Right renal pelvis (tissue), 4 donors: ENCODE results near the gene CCDC91. TPM values are rescaled to one million over a fixed set of nuclear protein-coding genes. Genes with fewer than 3 reads are reported as not detected.
"Not testable (repeated sequence)": the region's sequence is repeated elsewhere in the genome, so short reads cannot be mapped to it uniquely, and the experiment has no call there.

Source experiments
- DNase-seq, 4 donors: peaks; one replicate each; pipeline ENCODE4 v3.0.0-alpha.2; 2013; ENCODE audit warnings: low read depth in 4 of 4, low spot score in 3 of 4, missing footprints in 1 of 4
- polyA plus RNA-seq, 4 donors: library from polyadenylated mRNA; unstranded; fragments of 120-200 nt; gene quantifications; one replicate each; pipeline ENCODE4 v1.2.1, GENCODE V29; 2013; ENCODE audit not compliant: insufficient read length in 4 of 4

Gene CCDC91
- polyA plus RNA-seq, 4 donors, result 27.4 to 32.8 (median 31.2) TPM

- DNase-seq, result no peak
Observed at GRCh38 chr12:28278499-28278898, 88.2 kb downstream of the CCDC91 start.

DNA sequence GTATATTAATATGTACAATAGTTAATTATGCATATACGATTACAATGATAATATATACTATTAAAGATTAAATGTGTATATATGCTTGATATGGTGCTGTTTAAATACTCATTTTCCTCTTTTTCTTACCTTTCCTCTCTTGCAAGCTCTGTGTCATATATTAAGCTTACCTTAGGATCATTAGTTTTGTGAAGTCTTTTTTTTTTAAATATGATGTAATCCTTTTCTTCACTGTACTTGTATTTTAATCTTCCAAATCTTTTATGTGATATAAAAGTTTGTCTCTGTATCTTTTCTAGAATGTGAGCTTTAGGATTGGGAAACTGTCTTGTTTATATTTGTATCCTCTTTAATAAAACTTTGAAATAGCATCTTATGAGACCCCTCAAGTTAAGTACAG lies 88.7 kb downstream of the CCDC91 start:
- no peak for DNase-seq

DNA sequence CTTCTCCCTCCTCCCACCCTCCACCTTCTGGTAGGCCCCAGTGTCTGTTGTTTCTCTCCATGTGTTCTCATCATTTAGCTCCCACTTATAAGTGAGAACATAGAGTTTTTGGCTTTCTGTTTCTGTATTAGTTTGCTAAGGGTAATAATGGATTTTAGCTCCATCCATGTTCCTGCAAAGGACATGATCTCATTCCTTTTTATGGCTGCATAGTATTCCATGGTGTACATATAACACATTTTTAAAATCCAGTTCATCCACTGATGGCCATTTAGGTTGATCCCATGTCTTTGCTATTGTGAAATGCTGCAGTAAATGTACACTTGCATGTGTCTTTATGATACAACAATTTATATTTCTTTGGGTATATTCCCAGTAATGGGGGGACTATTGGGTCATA lies 96.1 kb downstream of the CCDC91 start:
- DNase-seq, result no peak

- DNase-seq, result no peak
Observed at GRCh38 chr12:28290262-28290661, 100.0 kb downstream of the CCDC91 start.

- no peak for DNase-seq
Observed at GRCh38 chr12:28292699-28293098, 102.4 kb downstream of the CCDC91 start.

GRCh38 chr12:28294300-28294699 lies 104.0 kb downstream of the CCDC91 start:
- DNase-seq, result no peak

- DNase-seq, result no peak
Observed at GRCh38 chr12:28296287-28296686, 106.0 kb downstream of the CCDC91 start.

DNA sequence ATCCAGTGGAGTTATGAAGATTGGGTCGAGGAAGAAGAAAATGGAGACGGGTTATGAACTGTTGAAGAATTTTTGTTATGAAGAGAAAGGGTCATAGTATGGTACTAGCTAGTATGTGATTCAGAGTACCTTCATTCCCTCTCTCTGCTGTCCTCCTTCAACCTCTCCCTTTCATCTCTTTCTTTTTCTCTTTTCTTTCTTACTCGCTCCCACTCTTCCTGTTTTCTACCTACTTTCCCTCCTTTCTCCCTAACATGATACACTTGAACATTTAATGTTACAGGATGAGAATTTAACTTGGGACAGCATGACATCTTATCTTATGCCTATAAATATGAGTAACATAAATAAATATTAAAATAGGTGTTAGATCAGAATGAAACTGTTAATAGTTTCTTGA lies 112.9 kb downstream of the CCDC91 start:
- DNase-seq, result no peak

GRCh38 chr12:28306535-28306934 lies 116.3 kb downstream of the CCDC91 start:
- no peak for DNase-seq

GRCh38 chr12:28308891-28309290 lies 118.6 kb downstream of the CCDC91 start:
- no peak for DNase-seq

- no peak for DNase-seq
Observed at GRCh38 chr12:28313631-28314030, 123.4 kb downstream of the CCDC91 start.

DNA sequence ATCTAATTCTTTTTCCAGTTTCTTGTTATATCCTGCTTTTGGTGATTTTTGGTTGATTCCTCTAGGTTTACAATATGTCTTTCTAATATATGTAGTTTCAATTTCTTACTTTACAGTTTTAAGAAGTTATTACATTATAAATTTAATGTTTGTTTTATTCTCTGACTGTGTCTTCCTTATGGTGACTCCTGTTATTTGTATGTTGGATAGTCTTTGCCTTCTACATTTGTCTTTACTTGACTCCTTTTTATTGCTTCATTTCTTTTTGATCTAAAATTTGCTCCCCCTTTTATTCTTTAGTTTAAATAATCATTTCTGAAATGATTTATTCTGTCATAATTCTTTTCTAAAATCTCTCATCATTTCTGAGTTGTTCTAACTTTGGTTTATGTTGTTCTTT lies 125.8 kb downstream of the CCDC91 start:
- DNase-seq, result no peak

- DNase-seq, result no peak
Observed at GRCh38 chr12:28318273-28318672, 128.0 kb downstream of the CCDC91 start.

GRCh38 chr12:28320353-28320752 lies 130.1 kb downstream of the CCDC91 start:
- no peak for DNase-seq

DNA sequence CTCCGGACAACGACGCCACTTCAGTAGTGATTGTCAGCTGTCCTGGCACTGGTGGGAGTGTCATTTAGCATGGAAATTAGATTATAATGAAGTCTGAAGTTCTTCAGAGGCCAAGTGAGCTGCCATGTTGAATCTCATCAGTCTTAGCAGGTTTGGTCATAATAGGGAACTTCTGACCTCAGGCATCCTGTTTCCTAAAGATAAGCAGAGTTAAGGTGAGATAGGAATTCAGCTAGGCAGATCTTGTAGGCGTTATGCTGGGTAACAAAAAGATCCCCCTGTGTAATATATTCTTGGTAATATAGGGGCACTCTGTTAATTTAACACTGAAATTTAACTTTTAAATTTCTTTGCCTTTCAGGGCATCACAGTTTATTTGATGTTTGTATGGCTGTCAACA lies 137.5 kb downstream of the CCDC91 start:
- DNase-seq, result no peak

GRCh38 chr12:28328967-28329366 lies 138.7 kb downstream of the CCDC91 start:
- no peak for DNase-seq

DNA sequence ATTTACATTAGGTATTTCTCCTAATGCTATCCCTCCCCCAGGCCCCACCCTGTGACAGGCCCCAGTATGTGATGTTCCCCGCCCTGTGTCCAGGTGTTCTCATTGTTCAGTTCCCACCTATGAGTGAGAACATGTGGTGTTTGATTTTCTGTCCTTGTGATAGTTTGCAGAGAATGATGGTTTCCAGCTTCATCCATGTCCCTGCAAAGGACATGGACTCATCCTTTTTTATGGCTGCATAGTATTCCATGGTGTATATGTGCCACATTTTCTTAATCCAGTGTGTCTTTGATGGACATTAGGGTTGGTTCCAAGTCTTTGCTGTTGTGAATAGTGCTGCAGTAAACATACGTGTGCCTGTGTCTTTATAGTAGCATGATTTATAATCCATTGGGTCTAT lies 139.5 kb downstream of the CCDC91 start:
- DNase-seq, result not testable (repeated sequence)

GRCh38 chr12:28330232-28330631 lies 140.0 kb downstream of the CCDC91 start:
- not testable (repeated sequence) for DNase-seq

DNA sequence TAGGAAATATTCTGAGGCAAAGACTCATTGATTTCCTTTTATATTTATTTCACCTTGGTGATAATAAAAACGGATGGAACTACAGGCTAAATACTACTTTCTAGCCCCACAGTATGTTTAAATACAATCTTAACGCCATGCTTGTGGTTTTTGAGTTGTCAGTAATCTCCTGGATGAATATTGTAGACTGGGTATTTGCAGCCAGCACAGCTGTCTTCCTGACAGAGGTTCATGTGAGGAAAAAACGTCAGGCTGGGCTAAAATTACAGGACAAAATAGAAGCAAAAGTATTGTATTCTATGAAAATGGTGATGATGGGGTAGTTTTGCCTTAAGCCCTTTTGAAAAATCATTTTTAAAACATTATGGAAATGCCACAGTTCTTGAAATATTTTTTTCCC lies 140.9 kb downstream of the CCDC91 start:
- DNase-seq, result no peak

DNA sequence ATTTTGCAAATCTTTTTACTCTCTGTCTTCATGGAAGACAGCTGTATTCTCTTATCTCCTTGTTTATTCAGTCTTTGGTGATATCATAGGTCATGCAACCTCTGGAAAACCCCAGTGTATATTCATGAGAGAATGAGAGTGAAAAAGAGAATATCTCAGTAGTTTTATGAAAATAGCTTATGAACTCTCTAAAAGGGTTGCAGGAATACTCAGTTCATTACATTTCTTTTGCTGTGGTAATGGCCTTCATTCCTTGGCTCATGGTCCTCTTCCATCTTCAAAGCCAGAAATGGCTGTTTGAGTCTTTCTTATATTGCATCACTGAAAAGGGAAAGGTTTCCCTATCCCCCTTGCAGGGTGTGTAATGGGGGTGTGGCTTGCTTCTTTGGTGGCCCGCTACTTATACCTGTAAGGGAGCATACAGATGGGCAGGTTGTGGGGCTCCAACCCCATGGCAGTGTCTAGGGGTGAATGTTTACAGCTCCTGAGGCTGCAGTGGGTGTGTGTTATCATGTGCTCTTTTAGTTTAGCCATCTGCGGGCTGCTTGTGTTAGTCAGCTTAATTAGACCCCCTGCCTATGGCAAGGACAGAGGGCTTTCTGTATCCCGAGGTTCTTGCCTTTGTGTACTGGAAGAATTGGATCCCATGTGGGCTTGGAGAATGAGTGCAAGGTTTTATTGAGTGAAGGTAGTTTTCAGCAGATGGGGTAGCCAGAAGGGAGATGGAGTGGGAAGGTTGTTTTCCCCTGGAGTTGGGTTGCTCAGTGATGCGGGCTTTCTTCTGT lies 150.2 kb downstream of the CCDC91 start:
- DNase-seq, result no peak

GRCh38 chr12:28343713-28344112 lies 153.5 kb downstream of the CCDC91 start:
- DNase-seq, result no peak

- DNase-seq, result no peak
Observed at GRCh38 chr12:28346567-28346966, 156.3 kb downstream of the CCDC91 start.

DNA sequence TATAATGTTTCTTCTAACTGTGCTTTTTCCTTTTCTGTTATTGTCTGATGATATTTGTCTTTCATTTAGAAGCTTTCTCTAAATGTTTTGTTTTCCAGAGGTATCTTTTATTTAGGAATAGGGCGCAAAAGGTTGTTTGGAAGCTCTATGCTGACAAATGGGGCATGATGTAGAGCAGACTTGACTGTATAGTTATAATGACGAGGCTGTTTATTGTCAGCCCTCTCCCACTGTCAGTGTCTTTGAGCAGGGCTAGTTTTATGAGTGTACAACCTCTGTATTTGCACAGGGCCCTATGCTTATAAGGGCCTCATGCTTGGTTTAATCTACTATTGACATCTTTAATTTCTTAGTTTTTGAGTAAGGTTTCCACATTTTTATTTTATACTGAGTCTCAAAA lies 158.9 kb downstream of the CCDC91 start:
- no peak for DNase-seq
